ENCODE data around the gene GEMIN7.

Gene GEMIN7, protein sequence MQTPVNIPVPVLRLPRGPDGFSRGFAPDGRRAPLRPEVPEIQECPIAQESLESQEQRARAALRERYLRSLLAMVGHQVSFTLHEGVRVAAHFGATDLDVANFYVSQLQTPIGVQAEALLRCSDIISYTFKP

DNA sequence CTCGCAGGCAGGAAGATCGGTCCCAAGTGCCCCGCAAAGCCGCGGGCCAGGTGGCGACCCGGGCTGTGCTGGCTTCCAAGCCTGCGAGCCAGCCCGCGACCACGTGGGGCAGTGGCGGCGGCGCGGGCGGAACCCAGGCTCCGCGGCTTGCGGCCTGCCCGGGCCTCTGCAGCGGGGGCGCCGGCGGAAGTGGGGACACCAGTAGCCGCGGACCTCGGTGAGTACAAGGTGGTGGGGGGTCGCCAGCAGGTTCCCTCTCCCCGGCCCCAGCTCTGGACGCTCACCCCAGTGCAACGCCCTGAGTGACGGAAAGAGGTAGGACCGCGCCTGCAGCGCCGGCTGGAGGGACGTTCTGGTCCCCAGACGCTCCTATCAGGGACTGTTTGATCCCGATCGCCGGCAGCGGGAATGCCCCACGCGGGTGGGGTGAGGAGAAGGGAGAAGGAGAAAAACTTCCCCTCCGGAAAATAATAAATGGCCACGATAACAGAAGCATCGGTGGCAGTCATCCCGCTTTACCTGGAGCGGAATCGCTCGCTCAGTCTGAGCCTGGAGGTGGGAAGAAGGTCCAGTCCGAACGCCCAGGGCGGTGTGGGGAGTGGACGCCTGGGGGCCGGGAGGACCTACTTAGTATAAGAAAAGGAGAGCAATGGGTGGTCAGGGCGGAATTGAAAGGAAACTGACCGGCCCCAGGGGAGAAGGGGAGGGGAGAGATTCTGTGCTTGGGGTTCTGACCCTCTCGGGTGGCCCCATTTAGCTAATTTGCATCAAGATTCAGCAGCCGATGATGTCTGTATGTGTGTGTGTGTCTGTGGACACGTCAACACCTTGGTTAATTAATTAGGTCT lies at the start of gene GEMIN7:
Gene GEMIN7, plus strand, starts transcription at position 198 of the 848 bp plus-strand sequence. CDS start 10,855 bp downstream, outside the sequence.
- peak within 1 kb of the TSS; percentile 99 for H3K4me3 ChIP-seq (ENCODE audit: low read depth, low read length)
- TF ChIP-seq, protein P1, sequence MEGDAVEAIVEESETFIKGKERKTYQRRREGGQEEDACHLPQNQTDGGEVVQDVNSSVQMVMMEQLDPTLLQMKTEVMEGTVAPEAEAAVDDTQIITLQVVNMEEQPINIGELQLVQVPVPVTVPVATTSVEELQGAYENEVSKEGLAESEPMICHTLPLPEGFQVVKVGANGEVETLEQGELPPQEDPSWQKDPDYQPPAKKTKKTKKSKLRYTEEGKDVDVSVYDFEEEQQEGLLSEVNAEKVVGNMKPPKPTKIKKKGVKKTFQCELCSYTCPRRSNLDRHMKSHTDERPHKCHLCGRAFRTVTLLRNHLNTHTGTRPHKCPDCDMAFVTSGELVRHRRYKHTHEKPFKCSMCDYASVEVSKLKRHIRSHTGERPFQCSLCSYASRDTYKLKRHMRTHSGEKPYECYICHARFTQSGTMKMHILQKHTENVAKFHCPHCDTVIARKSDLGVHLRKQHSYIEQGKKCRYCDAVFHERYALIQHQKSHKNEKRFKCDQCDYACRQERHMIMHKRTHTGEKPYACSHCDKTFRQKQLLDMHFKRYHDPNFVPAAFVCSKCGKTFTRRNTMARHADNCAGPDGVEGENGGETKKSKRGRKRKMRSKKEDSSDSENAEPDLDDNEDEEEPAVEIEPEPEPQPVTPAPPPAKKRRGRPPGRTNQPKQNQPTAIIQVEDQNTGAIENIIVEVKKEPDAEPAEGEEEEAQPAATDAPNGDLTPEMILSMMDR (IDR thresholded peaks at IDR 0.05; ENCODE audit: low read depth, low read length) = no peak

DNA sequence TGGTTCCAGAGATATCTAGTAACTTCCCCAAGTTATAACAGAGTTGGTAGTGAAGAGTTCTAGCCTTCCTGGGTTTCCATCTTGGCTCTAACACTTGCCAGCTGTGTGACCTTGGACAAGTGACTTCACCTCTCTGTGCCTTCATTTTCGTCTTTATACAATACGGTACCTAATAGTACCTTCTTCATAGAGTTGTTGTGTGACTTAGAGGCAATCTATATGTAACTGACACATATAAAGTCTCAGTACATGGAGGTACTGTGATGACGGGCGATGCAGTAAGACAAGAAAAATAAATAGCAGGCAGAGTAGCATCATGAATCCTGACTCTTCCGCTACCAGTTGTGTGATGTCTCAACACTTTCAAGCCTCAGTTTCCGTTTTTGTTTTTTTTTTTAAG lies 48.2 kb upstream of the GEMIN7 start:
- TF ChIP-seq, protein P1 (IDR thresholded peaks at IDR 0.05; ENCODE audit: low read depth, low read length) = no peak

DNA sequence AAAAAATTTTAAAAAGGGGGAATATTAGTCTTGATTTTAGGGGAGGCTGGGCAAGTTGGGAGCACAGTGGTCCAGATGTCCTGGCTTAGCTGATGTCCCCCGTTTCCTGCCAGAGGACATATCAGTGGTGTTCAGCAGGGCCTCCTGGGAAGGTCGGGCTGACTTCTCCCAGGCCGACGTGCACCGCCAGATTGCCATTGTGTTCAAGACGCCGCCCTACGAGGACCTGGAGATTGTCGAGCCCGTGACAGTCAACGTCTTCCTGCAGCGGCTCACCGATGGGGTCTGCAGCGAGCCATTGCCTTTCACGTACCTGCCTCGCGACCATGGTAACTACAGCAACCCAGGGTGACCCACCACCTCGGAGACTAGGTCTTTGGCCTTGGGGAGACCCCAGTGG lies 46.6 kb upstream of the GEMIN7 start:
- H3K4me3 ChIP-seq (ENCODE audit: low read depth, low read length) = no peak overlapping the region
- TF ChIP-seq, protein P1 (IDR thresholded peaks at IDR 0.05; ENCODE audit: low read depth, low read length) = no peak

More for the DNA sequence above, 48.2 kb upstream of the GEMIN7 start:
- H3K4me3 ChIP-seq (ENCODE audit: low read depth, low read length) = no peak overlapping the region

DNA sequence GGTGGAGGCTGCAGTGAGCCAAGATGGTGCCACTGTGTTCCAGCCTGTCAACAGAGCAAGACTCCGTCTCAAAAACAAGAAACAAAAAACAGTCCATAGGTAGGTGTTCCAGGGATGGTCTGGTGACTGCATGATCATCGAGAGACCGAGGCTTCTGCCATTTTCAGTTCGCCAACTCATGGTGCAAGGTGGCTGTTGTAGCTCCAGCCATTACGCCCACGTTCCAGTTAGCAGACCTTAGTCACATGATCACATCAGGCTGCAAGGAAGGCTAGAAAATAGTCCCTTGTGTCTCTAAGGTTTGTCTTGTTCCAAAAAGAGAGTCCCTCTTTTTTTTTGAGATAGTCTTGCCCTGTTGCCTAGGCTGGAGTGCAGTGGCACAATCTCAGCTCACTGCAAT lies 43.3 kb upstream of the GEMIN7 start:
- H3K4me3 ChIP-seq (ENCODE audit: low read depth, low read length) = no peak overlapping the region
- TF ChIP-seq, protein P1 (IDR thresholded peaks at IDR 0.05; ENCODE audit: low read depth, low read length) = no peak

DNA sequence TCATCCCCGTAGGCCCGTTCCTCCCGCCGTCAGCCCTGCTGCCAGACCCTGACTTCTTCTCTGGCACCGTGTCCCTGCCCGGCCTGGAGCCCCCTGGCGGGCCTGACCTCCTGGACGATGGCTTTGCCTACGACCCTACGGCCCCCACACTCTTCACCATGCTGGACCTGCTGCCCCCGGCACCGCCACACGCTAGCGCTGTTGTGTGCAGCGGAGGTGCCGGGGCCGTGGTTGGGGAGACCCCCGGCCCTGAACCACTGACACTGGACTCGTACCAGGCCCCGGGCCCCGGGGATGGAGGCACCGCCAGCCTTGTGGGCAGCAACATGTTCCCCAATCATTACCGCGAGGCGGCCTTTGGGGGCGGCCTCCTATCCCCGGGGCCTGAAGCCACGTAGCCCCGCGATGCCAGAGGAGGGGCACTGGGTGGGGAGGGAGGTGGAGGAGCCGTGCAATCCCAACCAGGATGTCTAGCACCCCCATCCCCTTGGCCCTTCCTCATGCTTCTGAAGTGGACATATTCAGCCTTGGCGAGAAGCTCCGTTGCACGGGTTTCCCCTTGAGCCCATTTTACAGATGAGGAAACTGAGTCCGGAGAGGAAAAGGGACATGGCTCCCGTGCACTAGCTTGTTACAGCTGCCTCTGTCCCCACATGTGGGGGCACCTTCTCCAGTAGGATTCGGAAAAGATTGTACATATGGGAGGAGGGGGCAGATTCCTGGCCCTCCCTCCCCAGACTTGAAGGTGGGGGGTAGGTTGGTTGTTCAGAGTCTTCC lies 41.5 kb upstream of the GEMIN7 start:
- TF ChIP-seq, protein P1 (IDR thresholded peaks at IDR 0.05; ENCODE audit: low read depth, low read length) = no peak
- no peak overlapping the region for H3K4me3 ChIP-seq (ENCODE audit: low read depth, low read length)

DNA sequence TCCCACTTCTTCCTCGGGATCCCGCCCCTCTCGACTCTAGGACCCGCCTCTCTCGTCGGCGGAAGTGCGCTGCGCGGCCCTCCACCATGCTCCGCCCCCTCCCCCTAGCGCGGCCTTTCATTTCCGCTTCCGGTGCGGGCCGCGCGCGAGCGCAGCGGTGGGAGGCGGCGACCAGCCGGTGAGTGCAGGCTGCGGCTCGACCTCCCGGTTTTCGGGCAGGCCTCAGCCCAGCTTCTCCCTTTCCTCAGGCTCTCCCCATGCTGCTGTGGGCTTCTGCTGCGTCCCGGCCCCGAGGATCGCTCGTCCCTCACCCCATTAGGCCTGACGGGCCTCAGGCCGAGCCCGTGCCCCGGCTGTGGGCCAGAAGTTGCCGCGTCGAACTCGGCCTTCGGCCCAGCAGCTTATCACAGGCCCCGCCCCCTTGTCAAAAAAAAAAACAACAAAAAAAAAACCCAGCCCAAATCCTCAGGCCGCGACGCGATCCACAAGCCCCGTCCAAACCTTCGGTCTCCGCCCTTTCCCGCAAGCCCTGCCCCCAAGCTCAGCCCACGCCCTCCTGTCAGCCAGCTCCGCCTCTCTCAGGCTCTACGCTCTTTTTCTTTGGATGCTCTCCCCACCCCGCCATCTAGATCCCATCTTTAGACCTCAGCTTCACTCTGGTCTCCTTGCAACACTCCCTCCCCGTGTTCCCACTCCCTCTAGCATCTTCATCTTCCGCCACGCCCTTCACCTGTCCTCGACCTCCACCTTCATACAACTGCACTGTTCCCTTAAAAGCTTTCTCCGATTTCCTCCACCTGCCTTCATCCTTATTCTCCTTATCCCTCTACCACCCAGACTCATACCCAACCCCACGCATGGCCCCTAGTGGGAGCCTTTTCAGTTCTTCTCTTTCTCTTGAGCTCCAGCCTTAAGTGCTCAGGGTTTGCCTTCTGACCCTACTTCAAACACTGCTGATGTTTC lies 39.8 kb upstream of the GEMIN7 start, which contains the start of gene CLASRP:
Gene CLASRP, plus strand, starts transcription at position 115 of the 963 bp plus-strand sequence. CDS start 1,168 bp downstream, outside the sequence.
- peak within 1 kb of the TSS; percentile 85 for H3K4me3 ChIP-seq (ENCODE audit: low read depth, low read length)
- TF ChIP-seq, protein P1 (IDR thresholded peaks at IDR 0.05; ENCODE audit: low read depth, low read length) = no peak

Measured in WI38 (cell line).